ENCODE results near the gene RICTOR. TPM values are rescaled to one million over a fixed set of nuclear protein-coding genes. Genes with fewer than 3 reads are reported as not detected.
A peak's percentile ranks its signal among the peaks of the same experiment; 100 is the strongest.
"Not testable (repeated sequence)": the region's sequence is repeated elsewhere in the genome, so short reads cannot be mapped to it uniquely, and the experiment has no call there.

Gene RICTOR
- total RNA-seq, 2 experiments from 2014 or later = 23.2 to 28.5 TPM

GRCh38 chr5:39055027-39055767, 19.0 kb downstream of the RICTOR start:
- no peaks in the 10 kb centered on the region for H3K9me3 Mint-ChIP-seq (ENCODE audit: low read depth)
- H3K36me3 Mint-ChIP-seq (ENCODE audit: low read depth) = peaks cover 9% of the 10 kb centered on the region
- no peak overlapping the region for H3K27ac Mint-ChIP-seq
- H3K27me3 Mint-ChIP-seq = no peaks in the 10 kb centered on the region
- POLR2A ChIA-PET = no interaction called here
- intact Hi-C loops (cut with DNase I, micrococcal nuclease) = no loop called here
- DNase-seq = no peak
- CTCF ChIA-PET = interaction anchor here (1.0 kb wide), 1 partner anchor 17 kb away, joined by 4 read pairs; no protein-coding TSS in a partner anchor
- H3K4me1 Mint-ChIP-seq = peaks cover 63% of the 10 kb centered on the region
- H3K4me3 Mint-ChIP-seq = no peak overlapping the region
- no peak for ATAC-seq

GRCh38 chr5:39053189-39053588, 21.0 kb downstream of the RICTOR start:
- CTCF ChIA-PET = interaction anchor here (0.9 kb wide), 1 partner anchor 19 kb away, joined by 3 read pairs; no protein-coding TSS in a partner anchor

GRCh38 chr5:39052141-39052540, 22.1 kb downstream of the RICTOR start:
- Mint-ChIP-seq H3K4me1 (peaks cover 61% of the 10 kb centered on the region), H3K36me3 (ENCODE audit: low read depth) (peaks cover 15% of the 10 kb centered on the region), H3K4me3 (no peak overlapping the region), H3K9me3 (ENCODE audit: low read depth) (no peaks in the 10 kb centered on the region), H3K27ac (no peak overlapping the region), H3K27me3 (no peaks in the 10 kb centered on the region)
- ATAC-seq (no peak), DNase-seq (no peak)
- ChIA-PET POLR2A (interaction anchor here (0.6 kb wide), 1 partner anchor 13 kb away, joined by 3 read pairs; no protein-coding TSS in a partner anchor), CTCF (interaction anchor here (0.6 to 1.0 kb wide), 2 partner anchors 97 to 165 kb away, joined by 4 to 8 read pairs; no protein-coding TSS in a partner anchor)
- intact Hi-C loops (cut with DNase I, micrococcal nuclease) = no loop called here

More at GRCh38 chr5:39053189-39053588, 21.0 kb downstream of the RICTOR start:
- no peak overlapping the region for H3K27ac Mint-ChIP-seq
- DNase-seq (no peak), ATAC-seq (no peak)
- POLR2A ChIA-PET = no interaction called here
- peaks cover 12% of the 10 kb centered on the region for H3K36me3 Mint-ChIP-seq (ENCODE audit: low read depth)
- peaks cover 63% of the 10 kb centered on the region for H3K4me1 Mint-ChIP-seq
- no peaks in the 10 kb centered on the region for H3K27me3 Mint-ChIP-seq
- H3K9me3 Mint-ChIP-seq (ENCODE audit: low read depth) = no peaks in the 10 kb centered on the region
- H3K4me3 Mint-ChIP-seq = no peak overlapping the region
- intact Hi-C loops (cut with DNase I, micrococcal nuclease) = no loop called here

- intact Hi-C loops (cut with DNase I, micrococcal nuclease) = no loop called here
- no peak overlapping the region for H3K4me3 Mint-ChIP-seq
- H3K27me3 Mint-ChIP-seq = no peaks in the 10 kb centered on the region
- DNase-seq = no peak
- no peak for ATAC-seq
- ChIA-PET CTCF (no interaction called here), POLR2A (no interaction called here)
- peaks cover 11% of the 10 kb centered on the region for H3K36me3 Mint-ChIP-seq (ENCODE audit: low read depth)
- no peak overlapping the region for H3K27ac Mint-ChIP-seq
- H3K4me1 Mint-ChIP-seq = peaks cover 54% of the 10 kb centered on the region
- no peaks in the 10 kb centered on the region for H3K9me3 Mint-ChIP-seq (ENCODE audit: low read depth)
Observed at GRCh38 chr5:39049315-39049714, 24.9 kb downstream of the RICTOR start.

- ChIA-PET CTCF (interaction anchor here (0.6 to 0.9 kb wide), 2 partner anchors 10 to 154 kb away, joined by 3 to 4 read pairs; no protein-coding TSS in a partner anchor), POLR2A (no interaction called here)
- Mint-ChIP-seq H3K27me3 (no peaks in the 10 kb centered on the region), H3K4me3 (no peak overlapping the region), H3K4me1 (peaks cover 34% of the 10 kb centered on the region), H3K36me3 (ENCODE audit: low read depth) (peaks cover 22% of the 10 kb centered on the region), H3K9me3 (ENCODE audit: low read depth) (peaks cover 4% of the 10 kb centered on the region), H3K27ac (no peak overlapping the region)
- DNase-seq (no peak), ATAC-seq (no peak)
- intact Hi-C loops (cut with DNase I, micrococcal nuclease) = no loop called here
Observed at GRCh38 chr5:39040875-39041274, 33.3 kb downstream of the RICTOR start.

GRCh38 chr5:39034493-39034892, 39.7 kb downstream of the RICTOR start:
- H3K27ac Mint-ChIP-seq; ATAC-seq; intact Hi-C loops (cut with DNase I, micrococcal nuclease); H3K9me3 Mint-ChIP-seq (ENCODE audit: low read depth); CTCF ChIA-PET; POLR2A ChIA-PET; H3K27me3 Mint-ChIP-seq; DNase-seq; H3K4me3 Mint-ChIP-seq: not testable (repeated sequence)
- Mint-ChIP-seq H3K36me3 (ENCODE audit: low read depth) (peaks cover 20% of the 10 kb centered on the region), H3K4me1 (peaks cover 40% of the 10 kb centered on the region)

- DNase-seq = no peak
- Mint-ChIP-seq H3K4me3 (no peak overlapping the region), H3K27me3 (no peaks in the 10 kb centered on the region), H3K36me3 (ENCODE audit: low read depth) (peaks cover 35% of the 10 kb centered on the region), H3K4me1 (peaks cover 25% of the 10 kb centered on the region), H3K9me3 (ENCODE audit: low read depth) (peaks cover 12% of the 10 kb centered on the region), H3K27ac (peak overlapping the region; percentile 5)
- POLR2A ChIA-PET = no interaction called here
- CTCF ChIA-PET = interaction anchor here (0.6 to 0.9 kb wide), 3 partner anchors 9 to 48 kb away, joined by 3 read pairs; no protein-coding TSS in a partner anchor
- intact Hi-C loops (cut with DNase I, micrococcal nuclease) = no loop called here
- no peak for ATAC-seq
Observed at GRCh38 chr5:39031041-39031440, 43.2 kb downstream of the RICTOR start.

- no peak overlapping the region for H3K27ac Mint-ChIP-seq
- ChIA-PET CTCF (interaction anchor here (1.5 kb wide), 1 partner anchor 55 kb away, joined by 9 read pairs; no protein-coding TSS in a partner anchor), POLR2A (no interaction called here)
- peaks cover 38% of the 10 kb centered on the region for H3K36me3 Mint-ChIP-seq (ENCODE audit: low read depth)
- no peaks in the 10 kb centered on the region for H3K27me3 Mint-ChIP-seq
- intact Hi-C loops (cut with DNase I, micrococcal nuclease) = no loop called here
- peaks cover 12% of the 10 kb centered on the region for H3K9me3 Mint-ChIP-seq (ENCODE audit: low read depth)
- ATAC-seq (no peak), DNase-seq (no peak)
- no peak overlapping the region for H3K4me3 Mint-ChIP-seq
- peaks cover 44% of the 10 kb centered on the region for H3K4me1 Mint-ChIP-seq
Observed at GRCh38 chr5:39025456-39025855, 48.7 kb downstream of the RICTOR start.

GRCh38 chr5:39024884-39025283, 49.3 kb downstream of the RICTOR start:
- Mint-ChIP-seq H3K9me3 (ENCODE audit: low read depth) (peaks cover 10% of the 10 kb centered on the region), H3K27me3 (no peaks in the 10 kb centered on the region), H3K27ac (peak overlapping the region; percentile 26), H3K4me1 (peaks cover 47% of the 10 kb centered on the region), H3K36me3 (ENCODE audit: low read depth) (peaks cover 39% of the 10 kb centered on the region), H3K4me3 (no peak overlapping the region)
- CTCF ChIA-PET = interaction anchor here (1.0 to 1.5 kb wide), 2 partner anchors 56 to 92 kb away, joined by 4 to 9 read pairs; no protein-coding TSS in a partner anchor
- intact Hi-C loops (cut with DNase I, micrococcal nuclease) = no loop called here
- POLR2A ChIA-PET = no interaction called here
- no peak for DNase-seq
- no peak for ATAC-seq

GRCh38 chr5:39024005-39024404, 50.2 kb downstream of the RICTOR start:
- POLR2A ChIA-PET = no interaction called here
- peak; percentile 55 for ATAC-seq
- CTCF ChIA-PET = interaction anchor here (1.0 to 1.5 kb wide), 2 partner anchors 57 to 93 kb away, joined by 4 to 9 read pairs; no protein-coding TSS in a partner anchor

GRCh38 chr5:39023121-39023520, 51.1 kb downstream of the RICTOR start:
- peaks cover 3% of the 10 kb centered on the region for H3K9me3 Mint-ChIP-seq (ENCODE audit: low read depth)
- H3K27me3 Mint-ChIP-seq = no peaks in the 10 kb centered on the region
- intact Hi-C loops (cut with DNase I, micrococcal nuclease) = no loop called here
- CTCF ChIA-PET = no interaction called here
- POLR2A ChIA-PET = no interaction called here
- H3K36me3 Mint-ChIP-seq (ENCODE audit: low read depth) = peaks cover 46% of the 10 kb centered on the region
- DNase-seq = no peak
- H3K4me1 Mint-ChIP-seq = peaks cover 62% of the 10 kb centered on the region
- H3K27ac Mint-ChIP-seq = no peak overlapping the region
- no peak for ATAC-seq
- H3K4me3 Mint-ChIP-seq = no peak overlapping the region

More at GRCh38 chr5:39024005-39024404, 50.2 kb downstream of the RICTOR start:
- Mint-ChIP-seq H3K27ac (no peak overlapping the region), H3K36me3 (ENCODE audit: low read depth) (peaks cover 47% of the 10 kb centered on the region), H3K4me3 (no peak overlapping the region), H3K27me3 (no peaks in the 10 kb centered on the region), H3K4me1 (peaks cover 55% of the 10 kb centered on the region), H3K9me3 (ENCODE audit: low read depth) (peaks cover 8% of the 10 kb centered on the region)
- intact Hi-C loops (cut with DNase I, micrococcal nuclease) = no loop called here
- DNase-seq = peak; percentile 23

GRCh38 chr5:39022151-39022550, 52.0 kb downstream of the RICTOR start:
- no peaks in the 10 kb centered on the region for H3K27me3 Mint-ChIP-seq
- POLR2A ChIA-PET = no interaction called here
- peaks cover 66% of the 10 kb centered on the region for H3K4me1 Mint-ChIP-seq
- H3K4me3 Mint-ChIP-seq = no peak overlapping the region
- H3K27ac Mint-ChIP-seq = no peak overlapping the region
- ATAC-seq = no peak
- H3K9me3 Mint-ChIP-seq (ENCODE audit: low read depth) = no peaks in the 10 kb centered on the region
- no peak for DNase-seq
- H3K36me3 Mint-ChIP-seq (ENCODE audit: low read depth) = peaks cover 47% of the 10 kb centered on the region
- intact Hi-C loops (cut with DNase I, micrococcal nuclease) = no loop called here
- CTCF ChIA-PET = no interaction called here

Measured in activated CD4-positive, alpha-beta T cell treated with anti-CD3 and anti-CD28 coated beads for 36 hours (primary cell).